ENCODE results near the gene EHMT1.

EHMT1 gene

DNA sequence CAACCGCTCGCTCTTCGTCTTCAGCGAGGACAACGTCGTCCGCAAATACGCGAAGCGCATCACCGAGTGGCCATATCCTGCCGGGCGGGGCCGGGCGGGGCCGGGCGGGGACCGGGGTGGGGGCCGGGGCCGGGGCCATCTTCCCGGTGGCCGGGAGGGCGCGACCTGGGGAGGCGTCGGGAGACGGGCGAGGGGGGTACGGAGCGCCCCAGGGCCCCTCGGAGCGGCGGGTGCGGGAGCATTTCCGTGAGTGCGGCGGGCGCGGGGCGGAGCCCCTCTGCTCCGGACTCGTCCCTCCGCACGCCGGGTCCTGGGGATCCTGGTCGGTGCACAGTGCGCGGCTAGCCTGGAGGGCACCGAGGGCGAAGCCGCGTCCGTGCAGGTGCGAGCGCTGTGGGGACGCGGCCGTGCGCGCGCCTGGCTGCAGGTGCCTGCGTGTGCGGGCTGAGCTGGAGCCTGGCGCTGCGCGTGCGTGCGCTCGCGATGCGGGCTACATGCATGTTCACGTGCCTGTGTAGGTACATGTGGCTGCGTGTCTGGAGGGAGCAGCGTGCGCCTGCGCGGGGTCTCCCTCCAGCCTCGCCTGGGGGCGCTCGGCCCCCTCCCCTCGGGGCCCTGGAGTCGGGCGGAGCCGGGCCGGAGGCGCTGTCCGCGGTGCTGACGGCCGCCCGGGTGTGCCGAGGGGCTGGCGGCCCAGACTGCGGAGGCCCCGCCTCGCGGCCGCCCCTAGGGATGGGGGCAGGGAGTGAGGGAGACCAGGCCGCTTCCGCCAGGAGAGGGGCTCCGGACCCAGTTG, 259.5 kb downstream of the EHMT1 start:
- TF ChIP-seq NFIC (IDR thresholded peaks at IDR 0.05) (no peak), ZBTB7A (IDR thresholded peaks at IDR 0.05; ENCODE audit: low read depth) (peak; percentile 95), YY1 (IDR thresholded peaks at IDR 0.05; ENCODE audit: low read depth) (no peak), RAD21 (IDR thresholded peaks at IDR 0.05; ENCODE audit: low read depth) (peak; percentile 36; the same call in 1 of the 2 replicates), FOXM1 (IDR thresholded peaks at IDR 0.05; ENCODE audit: borderline replicate concordance, low read depth) (no peak), EGR1 (IDR thresholded peaks at IDR 0.05) (no peak), TAF1 (IDR thresholded peaks at IDR 0.05; ENCODE audit: low read depth) (no peak), CREB1 (IDR thresholded peaks at IDR 0.05; ENCODE audit: low read depth) (no peak)
- TF ChIP-seq, protein P1, sequence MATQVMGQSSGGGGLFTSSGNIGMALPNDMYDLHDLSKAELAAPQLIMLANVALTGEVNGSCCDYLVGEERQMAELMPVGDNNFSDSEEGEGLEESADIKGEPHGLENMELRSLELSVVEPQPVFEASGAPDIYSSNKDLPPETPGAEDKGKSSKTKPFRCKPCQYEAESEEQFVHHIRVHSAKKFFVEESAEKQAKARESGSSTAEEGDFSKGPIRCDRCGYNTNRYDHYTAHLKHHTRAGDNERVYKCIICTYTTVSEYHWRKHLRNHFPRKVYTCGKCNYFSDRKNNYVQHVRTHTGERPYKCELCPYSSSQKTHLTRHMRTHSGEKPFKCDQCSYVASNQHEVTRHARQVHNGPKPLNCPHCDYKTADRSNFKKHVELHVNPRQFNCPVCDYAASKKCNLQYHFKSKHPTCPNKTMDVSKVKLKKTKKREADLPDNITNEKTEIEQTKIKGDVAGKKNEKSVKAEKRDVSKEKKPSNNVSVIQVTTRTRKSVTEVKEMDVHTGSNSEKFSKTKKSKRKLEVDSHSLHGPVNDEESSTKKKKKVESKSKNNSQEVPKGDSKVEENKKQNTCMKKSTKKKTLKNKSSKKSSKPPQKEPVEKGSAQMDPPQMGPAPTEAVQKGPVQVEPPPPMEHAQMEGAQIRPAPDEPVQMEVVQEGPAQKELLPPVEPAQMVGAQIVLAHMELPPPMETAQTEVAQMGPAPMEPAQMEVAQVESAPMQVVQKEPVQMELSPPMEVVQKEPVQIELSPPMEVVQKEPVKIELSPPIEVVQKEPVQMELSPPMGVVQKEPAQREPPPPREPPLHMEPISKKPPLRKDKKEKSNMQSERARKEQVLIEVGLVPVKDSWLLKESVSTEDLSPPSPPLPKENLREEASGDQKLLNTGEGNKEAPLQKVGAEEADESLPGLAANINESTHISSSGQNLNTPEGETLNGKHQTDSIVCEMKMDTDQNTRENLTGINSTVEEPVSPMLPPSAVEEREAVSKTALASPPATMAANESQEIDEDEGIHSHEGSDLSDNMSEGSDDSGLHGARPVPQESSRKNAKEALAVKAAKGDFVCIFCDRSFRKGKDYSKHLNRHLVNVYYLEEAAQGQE (IDR thresholded peaks at IDR 0.05; ENCODE audit: low read depth) = peak; percentile 96
- TF ChIP-seq, protein P2, sequence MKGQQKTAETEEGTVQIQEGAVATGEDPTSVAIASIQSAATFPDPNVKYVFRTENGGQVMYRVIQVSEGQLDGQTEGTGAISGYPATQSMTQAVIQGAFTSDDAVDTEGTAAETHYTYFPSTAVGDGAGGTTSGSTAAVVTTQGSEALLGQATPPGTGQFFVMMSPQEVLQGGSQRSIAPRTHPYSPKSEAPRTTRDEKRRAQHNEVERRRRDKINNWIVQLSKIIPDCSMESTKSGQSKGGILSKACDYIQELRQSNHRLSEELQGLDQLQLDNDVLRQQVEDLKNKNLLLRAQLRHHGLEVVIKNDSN (IDR thresholded peaks at IDR 0.05) = 0 out of 2 replicates have a peak, but pooled peaks have one; percentile 22
- TF ChIP-seq, protein P3, sequence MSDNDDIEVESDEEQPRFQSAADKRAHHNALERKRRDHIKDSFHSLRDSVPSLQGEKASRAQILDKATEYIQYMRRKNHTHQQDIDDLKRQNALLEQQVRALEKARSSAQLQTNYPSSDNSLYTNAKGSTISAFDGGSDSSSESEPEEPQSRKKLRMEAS (IDR thresholded peaks at IDR 0.05) = no peak

DNA sequence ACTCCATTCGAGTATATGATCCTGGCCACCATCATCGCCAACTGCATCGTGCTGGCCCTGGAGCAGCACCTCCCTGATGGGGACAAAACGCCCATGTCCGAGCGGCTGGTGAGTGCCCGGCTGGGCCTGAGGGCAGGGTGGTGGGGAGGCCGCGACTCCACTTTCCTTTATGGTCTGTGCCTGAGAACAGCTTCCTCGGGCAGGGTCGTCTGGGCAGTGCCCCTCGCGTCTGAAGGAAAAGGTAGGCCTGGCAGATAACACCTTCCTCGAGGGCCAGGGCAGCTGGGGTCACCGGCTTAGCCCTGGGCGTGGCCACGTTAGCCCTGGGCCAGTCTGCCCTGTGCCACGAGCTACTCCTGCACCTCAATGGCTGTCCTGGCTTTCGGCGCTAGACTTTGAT, 260.2 kb downstream of the EHMT1 start:
- TF ChIP-seq YY1 (IDR thresholded peaks at IDR 0.05; ENCODE audit: low read depth) (no peak), NFIC (IDR thresholded peaks at IDR 0.05) (no peak), CEBPB (IDR thresholded peaks at IDR 0.05) (no peak), TCF12 (IDR thresholded peaks at IDR 0.05; ENCODE audit: low read depth) (no peak), EP300 (IDR thresholded peaks at IDR 0.05; ENCODE audit: borderline replicate concordance) (no peak), TAF1 (IDR thresholded peaks at IDR 0.05; ENCODE audit: low read depth) (no peak), EGR1 (IDR thresholded peaks at IDR 0.05) (no peak), ZBTB7A (IDR thresholded peaks at IDR 0.05; ENCODE audit: low read depth) (no peak)
- TF ChIP-seq, protein P1 (IDR thresholded peaks at IDR 0.05; ENCODE audit: low read depth) = no peak
- TF ChIP-seq, protein P3 (IDR thresholded peaks at IDR 0.05) = no peak

DNA sequence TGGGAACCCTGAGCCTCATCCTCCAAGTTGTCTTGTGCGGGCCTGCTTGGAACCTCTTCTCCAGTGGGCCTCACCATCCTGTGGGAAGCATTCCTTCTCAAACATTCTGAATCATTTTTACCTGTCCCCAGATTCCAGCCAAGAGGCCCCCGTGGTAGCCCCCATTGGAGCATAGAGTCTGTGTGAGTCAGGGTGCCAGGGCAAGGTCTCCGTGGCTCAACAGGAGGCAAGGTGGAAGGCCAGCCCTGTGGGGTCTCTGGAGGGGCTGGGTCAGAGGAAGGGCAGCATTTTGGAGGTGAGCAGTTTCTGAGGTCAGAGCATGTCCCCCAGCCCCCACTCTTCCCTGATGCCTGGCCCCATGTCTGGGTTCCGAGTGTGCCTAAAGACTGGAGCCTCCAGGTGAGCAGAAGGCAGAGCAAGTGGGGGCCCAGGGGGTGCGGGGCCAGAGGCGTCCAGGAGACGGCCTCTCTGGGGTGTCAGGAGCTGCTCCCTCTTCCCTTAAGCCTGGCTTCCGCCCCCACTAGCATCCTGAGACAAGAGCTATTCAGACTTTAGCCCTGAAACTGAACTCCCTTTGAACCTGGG, 260.9 kb downstream of the EHMT1 start:
- TF ChIP-seq NFIC (IDR thresholded peaks at IDR 0.05) (no peak), CREB1 (IDR thresholded peaks at IDR 0.05; ENCODE audit: low read depth) (no peak)

DNA sequence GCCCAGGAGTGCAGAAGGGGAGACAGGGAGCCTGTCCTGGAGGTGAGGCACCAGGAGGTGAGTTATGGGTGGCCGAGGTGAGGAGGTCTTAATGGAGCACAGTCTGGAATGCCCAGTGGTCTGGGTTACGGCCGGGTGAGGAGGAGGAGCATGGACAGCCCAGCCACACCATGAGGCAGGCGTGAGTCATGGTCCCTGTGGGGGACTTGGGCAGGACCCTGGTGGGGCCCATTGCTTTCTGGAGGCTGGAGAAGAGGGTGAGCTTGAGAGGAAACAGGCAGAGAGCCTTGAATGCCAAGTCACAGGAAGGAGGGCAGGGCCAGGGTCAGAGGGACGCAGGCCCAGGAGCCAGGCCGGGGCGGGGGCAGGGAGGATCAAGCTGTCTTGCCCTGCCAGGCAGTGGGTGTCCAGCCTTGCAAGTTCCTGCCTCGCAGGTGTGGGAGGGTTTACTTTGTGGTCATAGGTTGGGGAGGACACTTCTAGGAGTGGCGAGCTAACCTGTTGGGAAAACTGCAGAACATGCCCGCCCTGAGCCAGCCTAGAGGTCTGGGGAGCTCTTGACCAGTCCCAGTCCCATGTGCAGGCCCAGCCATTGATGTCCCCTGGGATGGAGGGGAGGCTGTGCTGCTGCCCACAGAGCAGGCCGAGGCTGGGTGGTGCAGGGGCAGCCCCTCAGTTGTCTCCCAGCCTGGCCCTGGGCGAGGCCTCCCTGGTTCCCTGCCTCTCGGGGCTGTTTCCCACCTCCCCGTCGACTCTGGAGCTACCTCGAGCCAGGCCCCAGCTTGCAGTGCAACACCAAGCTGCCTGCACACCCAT, 261.6 kb downstream of the EHMT1 start:
- TF ChIP-seq, protein P1 (IDR thresholded peaks at IDR 0.05; ENCODE audit: low read depth) = no peak
- no peak for TF ChIP-seq YY1 (IDR thresholded peaks at IDR 0.05; ENCODE audit: low read depth)
- no peak for TF ChIP-seq CEBPB (IDR thresholded peaks at IDR 0.05)
- TF ChIP-seq ZBTB7A (IDR thresholded peaks at IDR 0.05; ENCODE audit: low read depth) = no peak
- TF ChIP-seq TEAD4 (IDR thresholded peaks at IDR 0.05) = no peak
- TF ChIP-seq NFIC (IDR thresholded peaks at IDR 0.05) = no peak
- no peak for TF ChIP-seq TAF1 (IDR thresholded peaks at IDR 0.05; ENCODE audit: low read depth)
- TF ChIP-seq, protein P2 (IDR thresholded peaks at IDR 0.05) = no peak
- no peak for TF ChIP-seq RAD21 (IDR thresholded peaks at IDR 0.05; ENCODE audit: low read depth)
- TF ChIP-seq, protein P3 (IDR thresholded peaks at IDR 0.05) = no peak
- TF ChIP-seq EP300 (IDR thresholded peaks at IDR 0.05; ENCODE audit: borderline replicate concordance) = no peak
- TF ChIP-seq TCF12 (IDR thresholded peaks at IDR 0.05; ENCODE audit: low read depth) = no peak
- no peak for TF ChIP-seq EGR1 (IDR thresholded peaks at IDR 0.05)
- no peak for TF ChIP-seq FOXM1 (IDR thresholded peaks at IDR 0.05; ENCODE audit: borderline replicate concordance, low read depth)
- TF ChIP-seq CREB1 (IDR thresholded peaks at IDR 0.05; ENCODE audit: low read depth) = no peak
